Activated T-helper 2 cell treated with anti-CD3 and anti-CD28 coated beads, Interferon-gamma antibody, Interleukin-2, Interleukin-4, amounts not matched to agents 10 μg/mL and 5 μg/mL and 100 μg/mL, durations not matched to agents 14 hours and 24 hours and 36 hours (primary cell): ENCODE data around the gene HIVEP3. TPM values are rescaled to one million over a fixed set of nuclear protein-coding genes. Genes with fewer than 3 reads are reported as not detected.
A peak's percentile ranks its signal among the peaks of the same experiment; 100 is the strongest.

ENCODE experiments used
- DNase-seq: peaks from one replicate; pipeline ENCODE4 v3.0.0; 2021; ENCODE audit warnings: low spot score
- H3K27ac Mint-ChIP-seq: one replicate; pipeline ENCODE4 v1.8.0; 2021; ENCODE audit warnings: mixed read lengths
- H3K27me3 Mint-ChIP-seq: one replicate; pipeline ENCODE4 v1.8.0; 2021; ENCODE audit warnings: low read depth, mixed read lengths
- H3K36me3 Mint-ChIP-seq: one replicate; pipeline ENCODE4 v1.8.0; 2021; ENCODE audit warnings: low read depth, mixed read lengths
- H3K4me1 Mint-ChIP-seq: one replicate; pipeline ENCODE4 v1.8.0; 2021; ENCODE audit warnings: low read depth, mixed read lengths
- H3K4me3 Mint-ChIP-seq: one replicate; pipeline ENCODE4 v1.8.0; 2021; ENCODE audit warnings: low read depth, mild to moderate bottlenecking, moderate library complexity, mixed read lengths
- H3K9me3 Mint-ChIP-seq: one replicate; pipeline ENCODE4 v1.8.0; 2021; ENCODE audit warnings: mixed read lengths
- intact Hi-C: fragments of 100-400 bp; cut with micrococcal nuclease; formaldehyde crosslinking; loops from one replicate; pipeline ENCODE4 v1.15.1; 2023
- total RNA-seq: library from RNA; stranded (reverse); gene quantifications from 2 replicates; pipeline ENCODE4 v1.2.3, GENCODE V29; 2022

Gene HIVEP3
- total RNA-seq, 1 donor from 2014 or later = 33.7 TPM

GRCh38 chr1:41631154-41631553 lies 287.6 kb downstream of the HIVEP3 start:
- peaks cover 70% of the 10 kb centered on the region for H3K4me1 Mint-ChIP-seq
- H3K4me3 Mint-ChIP-seq = no peak overlapping the region
- H3K27me3 Mint-ChIP-seq = no peaks in the 10 kb centered on the region
- no peak overlapping the region for H3K27ac Mint-ChIP-seq
- DNase-seq = no peak
- H3K36me3 Mint-ChIP-seq = peaks cover 79% of the 10 kb centered on the region
- intact Hi-C loops = no loop called here
- no peaks in the 10 kb centered on the region for H3K9me3 Mint-ChIP-seq

- no peak overlapping the region for H3K4me3 Mint-ChIP-seq
- H3K4me1 Mint-ChIP-seq = peaks cover 62% of the 10 kb centered on the region
- no peaks in the 10 kb centered on the region for H3K9me3 Mint-ChIP-seq
- H3K36me3 Mint-ChIP-seq = peaks cover 80% of the 10 kb centered on the region
- no peaks in the 10 kb centered on the region for H3K27me3 Mint-ChIP-seq
- intact Hi-C loops = no loop called here
- H3K27ac Mint-ChIP-seq = peak overlapping the region; percentile 63
- DNase-seq = no peak
Observed at GRCh38 chr1:41629571-41629970, 289.2 kb downstream of the HIVEP3 start.

- H3K9me3 Mint-ChIP-seq = no peaks in the 10 kb centered on the region
- H3K27ac Mint-ChIP-seq = peak overlapping the region; percentile 63
- H3K4me1 Mint-ChIP-seq = peaks cover 61% of the 10 kb centered on the region
- intact Hi-C loops = no loop called here
- peaks cover 79% of the 10 kb centered on the region for H3K36me3 Mint-ChIP-seq
- H3K4me3 Mint-ChIP-seq = no peak overlapping the region
- no peak for DNase-seq
- H3K27me3 Mint-ChIP-seq = no peaks in the 10 kb centered on the region
Observed at GRCh38 chr1:41629141-41629540, 289.6 kb downstream of the HIVEP3 start.

DNA sequence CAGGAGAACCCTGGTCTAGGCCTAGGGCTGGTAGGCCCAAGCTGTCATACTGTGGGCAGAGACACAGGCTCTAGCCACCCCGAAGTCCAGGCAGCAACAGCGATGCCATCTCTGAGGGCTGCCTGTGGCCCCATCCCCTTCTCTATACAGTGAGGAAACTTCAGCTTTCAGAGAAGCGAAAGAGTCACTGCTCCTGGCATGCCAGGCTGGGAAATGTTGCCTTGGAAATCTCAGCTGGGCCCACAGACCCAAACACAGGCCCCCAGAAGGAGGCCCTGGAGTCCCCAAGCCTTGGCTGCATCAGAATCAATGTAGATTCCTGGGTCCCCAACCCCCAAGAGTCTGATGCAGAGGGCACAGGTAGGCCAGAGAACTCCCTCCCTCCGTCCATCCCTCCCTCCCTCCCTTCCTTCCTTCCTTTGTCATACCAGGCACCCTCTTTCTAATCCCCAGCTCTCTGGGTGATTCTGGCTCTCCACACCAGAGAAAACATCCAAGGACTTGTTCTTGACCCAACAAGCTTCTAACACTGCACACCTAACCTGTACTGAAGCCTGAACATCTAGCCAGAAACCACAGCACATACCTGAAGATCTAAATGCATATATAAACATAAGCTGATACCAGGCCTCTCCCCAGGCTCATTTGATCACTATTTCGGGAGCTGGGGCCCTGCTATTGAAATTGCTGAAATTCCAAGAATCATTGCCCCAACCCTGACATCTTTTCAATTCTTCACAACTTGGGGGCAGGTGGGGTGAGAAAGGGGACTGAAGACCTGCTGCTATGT lies 291.0 kb downstream of the HIVEP3 start:
- intact Hi-C loops = loop anchor here (2.0 kb wide), 1 partner anchor 13 kb away; no protein-coding TSS in a partner anchor
- DNase-seq = no peak
- H3K36me3 Mint-ChIP-seq = peaks cover 73% of the 10 kb centered on the region
- H3K27me3 Mint-ChIP-seq = no peaks in the 10 kb centered on the region
- H3K4me3 Mint-ChIP-seq = no peak overlapping the region
- H3K4me1 Mint-ChIP-seq = peaks cover 62% of the 10 kb centered on the region
- H3K9me3 Mint-ChIP-seq = no peaks in the 10 kb centered on the region
- H3K27ac Mint-ChIP-seq = peak overlapping the region; percentile 79

GRCh38 chr1:41626616-41627375 lies 291.9 kb downstream of the HIVEP3 start:
- intact Hi-C loops = loop anchor here (2.0 kb wide), 1 partner anchor 14 kb away; no protein-coding TSS in a partner anchor
- Mint-ChIP-seq H3K4me1 (peaks cover 65% of the 10 kb centered on the region), H3K36me3 (peaks cover 68% of the 10 kb centered on the region), H3K4me3 (no peak overlapping the region), H3K9me3 (no peaks in the 10 kb centered on the region), H3K27ac (peak overlapping the region; percentile 63), H3K27me3 (no peaks in the 10 kb centered on the region)
- DNase-seq = no peak

- peaks cover 66% of the 10 kb centered on the region for H3K4me1 Mint-ChIP-seq
- intact Hi-C loops = loop anchor here (2.0 kb wide), 1 partner anchor 15 kb away; no protein-coding TSS in a partner anchor
- peaks cover 70% of the 10 kb centered on the region for H3K36me3 Mint-ChIP-seq
Observed at GRCh38 chr1:41626146-41626545, 292.6 kb downstream of the HIVEP3 start.

DNA sequence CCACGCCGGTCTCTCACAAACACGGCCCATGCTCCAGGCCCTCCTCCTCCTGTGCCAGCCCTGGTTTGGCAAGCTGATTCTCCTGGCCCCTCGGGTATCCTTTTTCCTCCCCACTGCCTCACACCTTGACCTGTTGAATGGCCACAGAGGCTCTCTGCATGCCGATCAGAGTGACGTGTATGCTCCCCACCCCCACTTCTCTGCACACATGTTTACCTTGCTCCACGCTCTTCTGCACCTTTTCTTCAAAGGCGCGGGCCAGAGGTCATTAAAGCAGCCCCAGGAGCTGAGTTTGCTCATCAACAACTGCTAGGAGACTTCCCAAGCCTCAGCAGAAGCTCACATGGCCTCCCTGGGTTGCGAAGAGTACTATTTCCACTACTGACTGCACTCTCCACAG lies 295.0 kb downstream of the HIVEP3 start:
- H3K4me3 Mint-ChIP-seq = no peak overlapping the region
- peak overlapping the region; percentile 67 for H3K27ac Mint-ChIP-seq
- no peaks in the 10 kb centered on the region for H3K9me3 Mint-ChIP-seq
- no peak for DNase-seq
- intact Hi-C loops = no loop called here
- H3K36me3 Mint-ChIP-seq = peaks cover 64% of the 10 kb centered on the region
- no peaks in the 10 kb centered on the region for H3K27me3 Mint-ChIP-seq
- peaks cover 56% of the 10 kb centered on the region for H3K4me1 Mint-ChIP-seq

More at GRCh38 chr1:41626146-41626545, 292.6 kb downstream of the HIVEP3 start:
- Mint-ChIP-seq H3K9me3 (no peaks in the 10 kb centered on the region), H3K27me3 (no peaks in the 10 kb centered on the region), H3K27ac (peak overlapping the region; percentile 48), H3K4me3 (no peak overlapping the region)
- DNase-seq = no peak

DNA sequence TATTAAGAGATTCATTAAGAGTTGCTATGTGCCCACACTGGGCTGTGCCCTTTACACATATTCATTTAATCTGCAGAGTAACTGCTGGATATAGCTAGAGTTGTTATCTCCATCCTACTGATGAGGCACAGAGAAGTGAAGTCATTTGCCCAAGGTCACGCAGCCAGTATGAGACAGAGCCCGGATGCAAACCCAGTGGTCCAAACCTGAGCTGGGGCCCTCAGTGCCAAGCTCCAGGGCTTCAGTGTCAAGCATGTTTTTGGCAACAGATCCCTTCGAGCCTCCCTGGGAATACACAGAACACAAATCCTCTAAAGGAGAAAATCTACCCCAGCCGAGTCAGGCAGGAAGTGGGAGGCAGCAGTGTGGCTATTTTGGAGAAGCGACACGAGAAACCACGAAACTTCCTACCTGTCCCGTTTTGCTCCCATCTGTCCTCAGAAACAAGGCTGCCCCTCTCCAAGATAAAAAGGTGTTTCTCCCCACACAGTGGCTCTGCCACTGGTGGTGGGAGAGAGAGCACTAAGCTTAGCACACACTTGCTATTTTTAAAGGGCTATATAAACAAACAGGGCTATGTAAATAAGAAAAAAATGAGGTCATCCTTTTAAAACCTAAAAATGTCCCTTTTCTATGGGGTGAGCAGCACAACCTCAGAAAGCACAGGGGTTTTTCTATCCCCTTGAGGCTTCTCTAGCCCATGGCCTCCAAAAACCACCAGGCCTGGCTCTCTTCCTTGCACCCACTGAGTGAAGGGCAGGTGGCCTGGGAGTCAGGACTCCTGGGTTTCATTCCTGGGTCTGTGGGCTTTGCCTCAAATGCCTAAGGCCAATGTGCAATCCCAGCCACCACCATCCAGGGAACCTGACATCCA lies 295.6 kb downstream of the HIVEP3 start:
- H3K36me3 Mint-ChIP-seq = peaks cover 63% of the 10 kb centered on the region
- no peaks in the 10 kb centered on the region for H3K27me3 Mint-ChIP-seq
- intact Hi-C loops = no loop called here
- peak; percentile 7 for DNase-seq
- peak overlapping the region; percentile 27 for H3K4me3 Mint-ChIP-seq
- H3K27ac Mint-ChIP-seq = peak overlapping the region; percentile 67
- H3K4me1 Mint-ChIP-seq = peaks cover 51% of the 10 kb centered on the region
- no peaks in the 10 kb centered on the region for H3K9me3 Mint-ChIP-seq

DNA sequence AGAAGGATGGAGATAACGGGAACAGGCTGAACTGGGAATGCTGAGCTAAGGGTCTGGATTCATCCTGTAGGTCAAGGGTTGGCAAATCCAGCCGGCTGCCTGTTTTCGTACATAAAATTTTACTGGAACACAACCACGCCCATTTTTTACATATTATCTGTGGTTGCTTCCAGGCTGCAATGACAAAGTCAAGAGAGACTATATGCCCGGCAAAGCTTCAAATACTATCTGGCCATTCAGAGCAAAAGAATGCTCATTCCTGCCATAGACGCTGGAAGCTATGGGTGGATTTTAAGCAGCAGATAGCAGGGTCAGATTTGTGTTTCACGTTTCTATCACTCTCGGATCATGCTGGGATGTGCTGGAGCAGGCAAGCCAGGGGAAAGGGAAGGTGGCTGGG lies 296.3 kb downstream of the HIVEP3 start:
- peaks cover 64% of the 10 kb centered on the region for H3K36me3 Mint-ChIP-seq
- H3K9me3 Mint-ChIP-seq = no peaks in the 10 kb centered on the region
- no peaks in the 10 kb centered on the region for H3K27me3 Mint-ChIP-seq
- no peak overlapping the region for H3K4me3 Mint-ChIP-seq
- intact Hi-C loops = no loop called here
- H3K27ac Mint-ChIP-seq = peak overlapping the region; percentile 67
- DNase-seq = peak; percentile 2
- H3K4me1 Mint-ChIP-seq = peaks cover 47% of the 10 kb centered on the region

- H3K9me3 Mint-ChIP-seq = no peaks in the 10 kb centered on the region
- H3K4me1 Mint-ChIP-seq = peaks cover 44% of the 10 kb centered on the region
- H3K27ac Mint-ChIP-seq = peak overlapping the region; percentile 16
- H3K4me3 Mint-ChIP-seq = no peak overlapping the region
- no peaks in the 10 kb centered on the region for H3K27me3 Mint-ChIP-seq
- peaks cover 62% of the 10 kb centered on the region for H3K36me3 Mint-ChIP-seq
- DNase-seq = peak; percentile 5
- intact Hi-C loops = no loop called here
Observed at GRCh38 chr1:41621791-41622190, 296.9 kb downstream of the HIVEP3 start.

GRCh38 chr1:41621256-41621655 lies 297.5 kb downstream of the HIVEP3 start:
- intact Hi-C loops = no loop called here
- no peak overlapping the region for H3K27ac Mint-ChIP-seq
- DNase-seq = no peak

GRCh38 chr1:41620365-41621169 lies 298.2 kb downstream of the HIVEP3 start:
- Mint-ChIP-seq H3K4me1 (peaks cover 44% of the 10 kb centered on the region), H3K4me3 (no peak overlapping the region), H3K36me3 (peaks cover 63% of the 10 kb centered on the region), H3K9me3 (no peaks in the 10 kb centered on the region), H3K27me3 (no peaks in the 10 kb centered on the region), H3K27ac (peak overlapping the region; percentile 58)
- DNase-seq = peak; percentile 6
- intact Hi-C loops = no loop called here

More at GRCh38 chr1:41621256-41621655, 297.5 kb downstream of the HIVEP3 start:
- peaks cover 43% of the 10 kb centered on the region for H3K4me1 Mint-ChIP-seq
- H3K36me3 Mint-ChIP-seq = peaks cover 63% of the 10 kb centered on the region
- H3K9me3 Mint-ChIP-seq = no peaks in the 10 kb centered on the region
- H3K27me3 Mint-ChIP-seq = no peaks in the 10 kb centered on the region
- no peak overlapping the region for H3K4me3 Mint-ChIP-seq
